ENCODE data around the gene VTI1A. TPM values are rescaled to one million over a fixed set of nuclear protein-coding genes. Genes with fewer than 3 reads are reported as not detected.

Gene VTI1A
- total and polyA plus RNA-seq, 2 of the 8 experiments (the other 6 are each of a cell fraction or from before 2014, with no cell fraction given) = 6.0 to 20.0 TPM

- 0 out of 2 replicates have a peak overlapping the region, but pooled peaks have one; percentile 13 for H2BK20ac ChIP-seq (ENCODE audit: low read length)
- H2AK5ac ChIP-seq (ENCODE audit: low read depth, low read length) = no peak overlapping the region
- no peak overlapping the region for H2BK5ac ChIP-seq (ENCODE audit: low read depth, low read length)
- no peak overlapping the region for H3K9ac ChIP-seq (replicated peaks in 1 of 4; ENCODE audit: extremely low read depth in 1 of 4, low read depth in 3 of 4, low read length in 3 of 4)
- H2AFZ ChIP-seq (ENCODE audit: low read length) = no peak overlapping the region
- H4K20me1 ChIP-seq (replicated peaks in 1 of 2; ENCODE audit: control insufficient read depth in 1 of 2, insufficient read depth in 2 of 2, low read length in 2 of 2) = no peaks in the 10 kb centered on the region
- H4K91ac ChIP-seq (replicated peaks; ENCODE audit: insufficient read length, low read length) = no peak overlapping the region
- H3K4me1 ChIP-seq (replicated peaks in 1 of 4; ENCODE audit: control insufficient read depth in 3 of 4, insufficient read depth in 4 of 4, low read length in 3 of 4) = peaks cover 0 to 9% (median 2%) of the 10 kb centered on the region in 4 experiments; a peak in 4 of 7 replicates
- no peak overlapping the region for H3K4ac ChIP-seq (replicated peaks; ENCODE audit: insufficient read length, low read depth, low read length)
- no peaks in the 10 kb centered on the region for H3K27me3 ChIP-seq (replicated peaks in 1 of 4; ENCODE audit: control insufficient read depth in 3 of 4, extremely low read depth in 1 of 4, insufficient read depth in 3 of 4, low read length in 3 of 4)
- H3K23ac ChIP-seq (ENCODE audit: insufficient read length) = no peak overlapping the region
- ChIA-PET POLR2A (ENCODE audit: partially characterized antibody) (interaction anchor here (2.6 kb wide), 1 partner anchor 10 kb away, joined by 8 read pairs; no protein-coding TSS in a partner anchor), CTCF (ENCODE audit: partially characterized antibody) (interaction anchor here (0.6 to 1.9 kb wide), 6 partner anchors 8 to 132 kb away, joined by 3 to 9 read pairs (median 4); no protein-coding TSS in a partner anchor)
- no peak overlapping the region for H3K14ac ChIP-seq (ENCODE audit: insufficient read length)
- peak overlapping the region; percentile 48; the same call in 1 of the 2 replicates for H2BK15ac ChIP-seq (ENCODE audit: low read length)
- H2BK12ac ChIP-seq (ENCODE audit: low read depth, low read length) = peak overlapping the region; percentile 33; the same call in 1 of the 2 replicates
- no peak overlapping the region; the same call in 1 of the 2 replicates for H4K8ac ChIP-seq (ENCODE audit: extremely low read depth, insufficient read depth, low read length)
- no peak overlapping the region for H3K56ac ChIP-seq (replicated peaks; ENCODE audit: insufficient read length, low read depth, low read length)
- H3K79me2 ChIP-seq (ENCODE audit: control insufficient read depth in 1 of 2, insufficient read depth in 2 of 2, low read length in 2 of 2) = no peaks in the 10 kb centered on the region
- H3K4me2 ChIP-seq (ENCODE audit: insufficient read depth in 1 of 2, low read depth in 2 of 2, low read length in 2 of 2) = no peak overlapping the region
- no peaks in the 10 kb centered on the region for H3K9me3 ChIP-seq (ENCODE audit: insufficient read depth in 2 of 2, low read depth in 1 of 2, low read length in 1 of 2)
- H3K18ac ChIP-seq (ENCODE audit: extremely low read depth, low read length) = no peak overlapping the region
- no peaks in the 10 kb centered on the region for H3K36me3 ChIP-seq (ENCODE audit: control insufficient read depth in 2 of 4, insufficient read depth in 4 of 4, low read length in 3 of 4)
- H3K27ac ChIP-seq (ENCODE audit: low read depth, low read length) = no peak overlapping the region
- no peak overlapping the region for H2BK120ac ChIP-seq (replicated peaks; ENCODE audit: low read depth, low read length)
- no peaks in the 10 kb centered on the region for H3K79me1 ChIP-seq (ENCODE audit: low read depth, low read length)
- 100% methylated on average over 1 of the region's 1 CpG; no CpG with 5 or more reads in 1 of the 2 experiments for WGBS, 2 experiments (ENCODE audit: extremely low coverage in 1 of 2, insufficient coverage in 1 of 2, insufficient read length in 1 of 2, insufficient replicate concordance in 2 of 2, low coverage in 1 of 2, low lambda C conversion rate in 2 of 2, missing lambda C conversion rate in 1 of 2)
- no peak overlapping the region for H4K5ac ChIP-seq (ENCODE audit: insufficient read length, low read depth, low read length)
- no peak for DNase-seq (ENCODE audit: low read depth in 1 of 2, low spot score in 2 of 2)
- no peak for FAIRE-seq
- no peak overlapping the region for H3K4me3 ChIP-seq (ENCODE audit: extremely low read depth in 1 of 4, insufficient read depth in 2 of 4, low read depth in 3 of 4, low read length in 4 of 4)
- H3K23me2 ChIP-seq (ENCODE audit: low read depth, low read length) = no peaks in the 10 kb centered on the region
- TF ChIP-seq SP1 (IDR thresholded peaks at IDR 0.05; ENCODE audit: low read depth, low read length) (no peak), RFX5 (IDR thresholded peaks at IDR 0.05; ENCODE audit: borderline replicate concordance, low read depth, low read length) (no peak), CREB1 (IDR thresholded peaks at IDR 0.05) (no peak), EP300 (IDR thresholded peaks at IDR 0.05; ENCODE audit: borderline replicate concordance in 1 of 2, low read depth in 2 of 2, low read length in 2 of 2) (no peak), KDM4A (IDR thresholded peaks at IDR 0.05; ENCODE audit: low read depth, low read length, severe bottlenecking) (no peak), SIX5 (IDR thresholded peaks at IDR 0.05; ENCODE audit: low read depth, low read length) (no peak), SIN3A (conservative IDR thresholded peaks at IDR 0.05 in 1 of 2, IDR thresholded peaks at IDR 0.05 in 1 of 2; ENCODE audit: low read depth in 1 of 2, low read length in 2 of 2) (no peak), HDAC6 (IDR thresholded peaks at IDR 0.05; ENCODE audit: low read depth, low read length) (no peak), POU5F1 (IDR thresholded peaks at IDR 0.05; ENCODE audit: low read depth, low read length) (no peak), SIRT6 (IDR thresholded peaks at IDR 0.05; ENCODE audit: low read length) (no peak), RNF2 (IDR thresholded peaks at IDR 0.05; ENCODE audit: borderline replicate concordance, low read depth, low read length, missing control alignments, poor library complexity, severe bottlenecking) (no peak)
These were observed 373.3 kb downstream of the VTI1A start for GRCh38 chr10:112820320-112820719.
